ENCODE results near the gene ASPSCR1. TPM values are rescaled to one million over a fixed set of nuclear protein-coding genes. Genes with fewer than 3 reads are reported as not detected.

The ASPSCR1 gene
- total RNA-seq, 4 donors from 2014 or later, result 21.0 to 61.7 (median 41.3) TPM

DNA sequence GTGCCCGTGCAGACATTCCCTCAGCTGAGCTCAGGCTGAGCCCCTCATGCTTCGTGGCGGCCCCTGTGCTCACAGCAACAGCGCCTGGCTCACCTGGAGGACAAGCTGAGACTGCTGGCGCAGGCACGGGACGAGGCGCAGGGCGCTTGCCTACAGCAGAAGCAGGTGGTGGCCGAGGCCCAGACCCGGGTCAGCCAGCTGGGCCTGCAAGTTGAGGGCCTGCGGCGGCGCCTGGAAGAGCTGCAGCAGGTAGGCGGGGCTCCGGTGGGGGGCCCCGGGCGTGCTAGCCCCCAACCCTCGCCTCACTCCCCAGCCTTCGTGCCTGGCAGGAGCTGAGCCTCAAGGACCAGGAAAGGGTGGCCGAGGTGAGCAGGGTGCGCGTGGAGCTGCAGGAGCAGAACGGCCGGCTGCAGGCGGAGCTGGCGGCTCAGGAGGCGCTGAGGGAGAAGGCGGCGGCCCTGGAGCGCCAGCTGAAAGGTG is 52.6 kb downstream of the ASPSCR1 start:
- H3K9me3 ChIP-seq, result no peaks in the 10 kb centered on the region
- H3K4me1 ChIP-seq, result peaks cover 4 to 20% (median 17%) of the 10 kb centered on the region in 4 donors
- intact Hi-C loops (cut with DNase I; ENCODE audit: low total_unique reads) (loop anchor here (1.0 to 5.0 kb wide), 2 partner anchors 124 to 468 kb away; no protein-coding TSS in a partner anchor), in situ Hi-C loops (cut with MboI; ENCODE audit: low pct_ligation_motif_present in 1 of 4, low pct_unique_long_range_greater_than_20kb in 1 of 4, low sequenced_read_pairs in 3 of 4) (loop anchor here (5.0 to 25.0 kb wide), 3 partner anchors 125 to 132 kb away; no protein-coding TSS in a partner anchor)
- H3K27me3 ChIP-seq, result peaks cover 9% of the 10 kb centered on the region
- peak overlapping the region in 2 of 4 donors; percentile 49 to 61 for H3K4me3 ChIP-seq
- H3K36me3 ChIP-seq, result no peaks in the 10 kb centered on the region
- DNase-seq, result no peak
- H3K27ac ChIP-seq, result peak overlapping the region in 1 of 4 donors; percentile 90
- 59% methylated on average over 29 of the region's 31 CpGs; no CpG with 5 or more reads in 1 of the 2 donors for WGBS, 2 donors (ENCODE audit: low coverage in 1 of 2)
- TF ChIP-seq POLR2AphosphoS5 (IDR thresholded peaks at IDR 0.05) (no peak), CTCF (IDR thresholded peaks at IDR 0.05) (no peak), POLR2A (IDR thresholded peaks at IDR 0.05) (no peak), EP300 (IDR thresholded peaks at IDR 0.05; ENCODE audit: low read depth) (no peak)

DNA sequence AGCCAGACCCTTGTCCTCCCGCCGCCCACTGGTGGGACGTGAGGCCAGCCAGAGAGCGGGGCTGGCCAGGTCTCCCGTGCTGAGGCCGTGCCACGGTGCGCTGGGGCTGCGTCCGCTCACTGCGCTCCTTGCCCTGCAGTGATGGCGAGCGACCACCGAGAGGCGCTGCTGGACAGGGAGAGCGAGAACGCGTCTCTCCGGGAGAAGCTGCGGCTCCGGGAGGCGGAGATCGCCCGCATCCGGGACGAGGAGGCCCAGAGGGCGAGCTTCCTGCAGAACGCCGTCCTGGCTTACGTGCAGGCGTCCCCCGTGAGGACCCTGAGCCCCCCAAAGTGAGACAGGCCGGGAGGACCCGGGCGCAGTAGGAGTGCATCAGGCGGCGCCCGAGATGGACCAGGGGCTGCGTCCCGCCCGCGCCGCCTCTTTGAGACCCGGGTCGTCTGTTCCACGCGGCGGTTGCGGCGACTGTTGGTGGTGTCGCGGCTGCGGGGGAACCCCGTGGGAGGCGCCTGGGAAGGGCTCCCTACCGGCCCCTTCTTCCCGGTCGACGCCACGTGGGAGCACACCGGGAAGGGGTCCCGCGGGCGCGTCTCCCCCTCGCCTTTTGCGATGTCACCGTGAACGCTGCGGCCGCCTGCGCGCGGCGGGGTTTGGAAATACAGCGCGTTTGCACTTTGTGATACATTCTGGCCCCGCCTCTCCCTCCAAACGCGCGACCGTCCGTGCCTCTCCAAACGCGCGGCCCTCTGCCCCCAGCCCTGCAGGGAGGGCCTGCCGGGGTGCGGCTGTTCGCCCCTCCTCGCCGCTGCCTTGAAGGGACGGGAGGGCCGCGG is 53.3 kb downstream of the ASPSCR1 start:
- DNase-seq, result peak; percentile 91
- Histone ChIP-seq H3K27ac (peak overlapping the region; percentile 72 to 90 (median 81)), H3K4me1 (peaks cover 4 to 20% (median 17%) of the 10 kb centered on the region in 4 donors), H3K4me3 (peak overlapping the region; percentile 18 to 61 (median 49)), H3K36me3 (no peaks in the 10 kb centered on the region), H3K27me3 (peaks cover 9% of the 10 kb centered on the region), H3K9me3 (no peaks in the 10 kb centered on the region)
- intact Hi-C loops (cut with DNase I; ENCODE audit: low total_unique reads) (loop anchor here (1.0 to 5.0 kb wide), 2 partner anchors 124 to 468 kb away; no protein-coding TSS in a partner anchor), in situ Hi-C loops (cut with MboI; ENCODE audit: low pct_ligation_motif_present in 1 of 4, low pct_unique_long_range_greater_than_20kb in 1 of 4, low sequenced_read_pairs in 3 of 4) (loop anchor here in 3 of 4 donors (10.0 to 25.0 kb wide), 2 partner anchors 124 to 132 kb away; no protein-coding TSS in a partner anchor)
- TF ChIP-seq EP300 (IDR thresholded peaks at IDR 0.05; ENCODE audit: low read depth) (no peak), CTCF (IDR thresholded peaks at IDR 0.05) (peak; percentile 92 to 97 (median 95)), POLR2AphosphoS5 (IDR thresholded peaks at IDR 0.05) (peak in 1 of 3 donors; percentile 18), POLR2A (IDR thresholded peaks at IDR 0.05) (peak; percentile 46)
- WGBS, 2 donors (ENCODE audit: low coverage in 1 of 2), result 1% methylated on average over 82 of the region's 94 CpGs; no CpG with 5 or more reads in 1 of the 2 donors

GRCh38 chr17:82031303-82031884 is 54.0 kb downstream of the ASPSCR1 start, which contains the start of gene RAC3:
RAC3 (plus strand) TSS chr17:82031678; CDS start chr17:82031762, 84 bp downstream.
- Histone ChIP-seq H3K4me3 (peak within 1 kb of the TSS; percentile 18 to 61 (median 49)), H3K4me1 (peaks cover 8 to 26% (median 21%) of the 10 kb centered on the region in 4 donors), H3K27me3 (peaks cover 9% of the 10 kb centered on the region), H3K27ac (peak within 1 kb of the TSS; percentile 72 to 90 (median 81)), H3K36me3 (no peaks in the 10 kb centered on the region), H3K9me3 (no peaks in the 10 kb centered on the region)
- WGBS, 2 donors (ENCODE audit: low coverage in 1 of 2), result 0% methylated on average over 28 of the region's 96 CpGs; no CpG with 5 or more reads in 1 of the 2 donors
- in situ Hi-C loops (cut with MboI; ENCODE audit: low pct_ligation_motif_present in 1 of 4, low pct_unique_long_range_greater_than_20kb in 1 of 4, low sequenced_read_pairs in 3 of 4), result loop anchor here in 3 of 4 donors (10.0 to 25.0 kb wide), 2 partner anchors 123 to 131 kb away; no protein-coding TSS in a partner anchor
- TF ChIP-seq POLR2A (IDR thresholded peaks at IDR 0.05) (no peak), EP300 (IDR thresholded peaks at IDR 0.05; ENCODE audit: low read depth) (no peak), CTCF (IDR thresholded peaks at IDR 0.05) (no peak), POLR2AphosphoS5 (IDR thresholded peaks at IDR 0.05) (no peak)
- DNase-seq, result no peak
- intact Hi-C loops (cut with DNase I; ENCODE audit: low total_unique reads), result loop anchor here (5.0 kb wide), 1 partner anchor 469 kb away; no protein-coding TSS in a partner anchor

Data from transverse colon (tissue), 4 donors.